Measurements from ENCODE around the gene UPK2. TPM values are rescaled to one million over a fixed set of nuclear protein-coding genes. Genes with fewer than 3 reads are reported as not detected.

The UPK2 gene
- polyA plus RNA-seq, 1 of the 3 experiments (the other 2 are of a cell fraction): 0.15 TPM

- TF ChIP-seq IRF3 (IDR thresholded peaks at IDR 0.05; ENCODE audit: low read depth, low read length) (no peak), YY1 (IDR thresholded peaks at IDR 0.05; ENCODE audit: low read depth) (no peak), EZH2phosphoT487 (IDR thresholded peaks at IDR 0.05; ENCODE audit: borderline replicate concordance, low read depth) (no peak), RFX5 (IDR thresholded peaks at IDR 0.05; ENCODE audit: low read length) (no peak), RCOR1 (IDR thresholded peaks at IDR 0.05; ENCODE audit: low read length) (no peak), REST (IDR thresholded peaks at IDR 0.05; ENCODE audit: low read depth, low read length) (no peak), MAX (IDR thresholded peaks at IDR 0.05; ENCODE audit: low read depth) (peak; percentile 72; the same call in 1 of the 2 replicates)
Observed at GRCh38 chr11:118911880-118912741, 44.0 kb upstream of the UPK2 start (continued).

GRCh38 chr11:118912742-118913410 is 43.2 kb upstream of the UPK2 start:
- ChIA-PET POLR2A (no interaction called here), CTCF (interaction anchor here (1.2 kb wide), 1 partner anchor 44 kb away, joined by 5 read pairs; the partner anchor contains the start of gene UPK2)
- WGBS (ENCODE audit: low lambda C conversion rate): 64% methylated on average over 4 of the region's 12 CpGs
- Histone ChIP-seq H2AFZ (ENCODE audit: low read depth) (no peak overlapping the region), H3K4me3 (ENCODE audit: low read depth in 2 of 2, low read length in 1 of 2) (no peak overlapping the region; a peak in 1 of 4 replicates), H3K9ac (peak overlapping the region; percentile 80), H4K20me1 (ENCODE audit: insufficient read depth) (peaks cover 4% of the 10 kb centered on the region; the same call in 1 of the 2 replicates), H3K9me2 (no peaks in the 10 kb centered on the region), H3K4me2 (peak overlapping the region; percentile 89), H3K36me3 (replicated peaks in 1 of 2; ENCODE audit: control insufficient read depth in 1 of 2, insufficient read depth in 2 of 2, low read length in 1 of 2) (peaks cover 5 to 7% of the 10 kb centered on the region in 2 experiments), H3K79me2 (ENCODE audit: insufficient read depth) (peaks cover 92% of the 10 kb centered on the region), H3K9me3 (no peaks in the 10 kb centered on the region), H3K27me3 (ENCODE audit: insufficient read depth) (no peaks in the 10 kb centered on the region), H3K27ac (ENCODE audit: low read depth in 2 of 2, low read length in 1 of 2) (peak overlapping the region; percentile 87 to 100), H3K4me1 (ENCODE audit: control insufficient read depth in 1 of 2, insufficient read depth in 2 of 2, low read depth in 1 of 2, low read length in 1 of 2) (peaks cover 83 to 94% of the 10 kb centered on the region in 2 experiments), H3F3A (replicated peaks; ENCODE audit: insufficient read depth) (peaks cover 53% of the 10 kb centered on the region)
- TF ChIP-seq RCOR1 (IDR thresholded peaks at IDR 0.05; ENCODE audit: low read length): no peak
- peak; percentile 23; the same call in 1 of the 2 replicates for TF ChIP-seq FOSL2 (IDR thresholded peaks at IDR 0.05; ENCODE audit: borderline replicate concordance, low read depth)
- TF ChIP-seq TEAD4 (IDR thresholded peaks at IDR 0.05; ENCODE audit: borderline replicate concordance, insufficient read depth): no peak
- TF ChIP-seq FOXJ3 (CRISPR knock-in tag; IDR thresholded peaks at IDR 0.05): no peak
- TF ChIP-seq MXI1 (IDR thresholded peaks at IDR 0.05; ENCODE audit: low read depth, low read length): no peak
- TF ChIP-seq RAD21 (IDR thresholded peaks at IDR 0.05; ENCODE audit: low read length): no peak
- TF ChIP-seq USF1 (IDR thresholded peaks at IDR 0.05; ENCODE audit: borderline replicate concordance, low read depth): no peak
- peak; percentile 14; the same call in 1 of the 2 replicates for TF ChIP-seq RXRA (IDR thresholded peaks at IDR 0.05; ENCODE audit: borderline replicate concordance, low read depth)
- DNase-seq: no peak
